Suppressor macrophage treated with lipopolysaccharide for 1 hour (primary cell): Measurements from ENCODE around the gene CD34.
"Not testable (repeated sequence)": the region's sequence is repeated elsewhere in the genome, so short reads cannot be mapped to it uniquely, and the experiment has no call there.

ENCODE experiments used
- DNase-seq, 3 donors: peaks; one replicate each; pipeline ENCODE4 v3.0.0-alpha.2; 2020 to 2022

Gene CD34

GRCh38 chr1:207896547-207896946, 14.4 kb downstream of the CD34 start:
- DNase-seq, result no peak

GRCh38 chr1:207894704-207895103, 16.2 kb downstream of the CD34 start:
- DNase-seq, result no peak

- DNase-seq, result no peak
These were observed 17.0 kb downstream of the CD34 start for GRCh38 chr1:207893737-207894582.

- DNase-seq, result no peak
These were observed 18.2 kb downstream of the CD34 start for GRCh38 chr1:207892764-207893163.

GRCh38 chr1:207891148-207891547, 19.8 kb downstream of the CD34 start:
- no peak for DNase-seq

- peak; percentile 95 to 98 (median 95) for DNase-seq
These were observed 20.7 kb downstream of the CD34 start for GRCh38 chr1:207890136-207890738.

GRCh38 chr1:207888652-207889051, 22.3 kb downstream of the CD34 start:
- peak; percentile 66 to 86 (median 76) for DNase-seq

GRCh38 chr1:207887542-207888201, 23.3 kb downstream of the CD34 start:
- DNase-seq, result no peak

GRCh38 chr1:207886227-207886626, 24.7 kb downstream of the CD34 start:
- DNase-seq, result no peak

GRCh38 chr1:207885129-207886032, 25.5 kb downstream of the CD34 start:
- DNase-seq, result peak; percentile 86 to 93 (median 92)

- DNase-seq, result no peak
These were observed 26.5 kb downstream of the CD34 start for GRCh38 chr1:207884266-207885029.

GRCh38 chr1:207883660-207884250, 27.2 kb downstream of the CD34 start:
- no peak for DNase-seq

- no peak for DNase-seq
These were observed 27.7 kb downstream of the CD34 start for GRCh38 chr1:207883104-207883651.

GRCh38 chr1:207882692-207883091, 28.2 kb downstream of the CD34 start:
- no peak for DNase-seq

- DNase-seq, result no peak
These were observed 32.0 kb downstream of the CD34 start for GRCh38 chr1:207878939-207879338.

GRCh38 chr1:207877914-207878313, 33.0 kb downstream of the CD34 start:
- not testable (repeated sequence) for DNase-seq

- DNase-seq, result no peak
These were observed 34.8 kb downstream of the CD34 start for GRCh38 chr1:207876131-207876530.

GRCh38 chr1:207875532-207875931, 35.4 kb downstream of the CD34 start:
- no peak for DNase-seq

- peak; percentile 73 to 82 (median 75) for DNase-seq
These were observed 37.7 kb downstream of the CD34 start for GRCh38 chr1:207873055-207873890.

GRCh38 chr1:207872621-207873020, 38.3 kb downstream of the CD34 start:
- DNase-seq, result no peak
